Measurements from ENCODE around the gene C17orf50. TPM values are rescaled to one million over a fixed set of nuclear protein-coding genes. Genes with fewer than 3 reads are reported as not detected.

The C17orf50 gene
- total and polyA plus RNA-seq, 3 experiments from 2014 or later: not detected

DNA sequence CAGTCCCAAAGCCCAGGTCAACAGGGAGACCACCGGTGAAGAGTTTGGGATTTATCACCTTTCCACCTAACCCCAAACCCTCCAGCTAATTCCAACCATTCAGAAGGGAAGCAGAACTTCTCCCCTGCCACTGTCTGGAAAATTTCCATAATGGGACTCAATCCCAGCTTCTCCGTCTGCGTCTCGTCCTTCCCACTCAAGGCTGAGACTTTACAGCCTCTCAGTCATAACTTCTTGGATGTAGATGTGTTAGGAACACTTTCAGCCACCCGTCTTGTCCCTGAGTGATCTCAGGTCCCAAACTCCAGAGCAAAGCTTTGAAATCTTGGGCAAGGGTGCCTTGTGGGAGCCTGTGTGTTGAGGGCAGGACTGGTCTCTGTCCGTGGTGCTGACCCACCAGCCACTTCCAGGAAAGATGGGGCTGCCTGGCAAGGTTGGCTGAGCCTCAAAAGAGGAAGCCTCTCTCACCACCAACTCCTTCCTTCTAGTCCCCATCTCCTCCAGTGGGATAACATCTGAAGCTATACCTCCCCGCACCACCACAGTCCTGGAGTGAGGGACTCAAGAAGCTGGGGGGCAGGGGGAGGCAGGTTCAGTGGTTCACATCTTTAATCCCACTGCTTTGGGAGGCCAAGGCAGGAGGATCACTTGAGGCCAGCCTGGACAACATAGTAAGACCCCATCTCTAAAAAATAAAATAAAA lies 16.9 kb upstream of the C17orf50 start:
- H3K36me3 ChIP-seq (ENCODE audit: insufficient read depth, low read length): no peaks in the 10 kb centered on the region
- H3K27me3 Mint-ChIP-seq: peaks cover 32 to 43% of the 10 kb centered on the region in 2 donors
- H3K4me1 Mint-ChIP-seq: peaks cover 0 to 17% (median 8%) of the 10 kb centered on the region in 3 donors
- no peak for DNase-seq
- peak overlapping the region in 1 of 8 donors; percentile 24 for H3K27ac Mint-ChIP-seq
- no peaks in the 10 kb centered on the region for H3K9me3 ChIP-seq (ENCODE audit: low read length)
- peaks cover 26% of the 10 kb centered on the region for H3K27me3 ChIP-seq (ENCODE audit: insufficient read depth, low read length, poor library complexity, severe bottlenecking)
- POLR2A ChIA-PET: interaction anchor here (0.5 kb wide), 1 partner anchor 47 kb away, joined by 4 read pairs; no protein-coding TSS in a partner anchor
- H3K36me3 Mint-ChIP-seq: no peaks in the 10 kb centered on the region
- H3K4me3 Mint-ChIP-seq: peak overlapping the region in 1 of 7 donors; percentile 28
- no peak overlapping the region for H3K4me3 ChIP-seq (ENCODE audit: low read length)
- H3K9me3 Mint-ChIP-seq: no peaks in the 10 kb centered on the region
- H3K27ac ChIP-seq (ENCODE audit: low read depth, low read length): no peak overlapping the region
- H3K4me1 ChIP-seq (ENCODE audit: insufficient read depth, low read length): peaks cover 6% of the 10 kb centered on the region
- CTCF ChIA-PET: interaction anchor here (1.3 kb wide), 1 partner anchor 20 kb away, joined by 4 read pairs; no protein-coding TSS in a partner anchor

DNA sequence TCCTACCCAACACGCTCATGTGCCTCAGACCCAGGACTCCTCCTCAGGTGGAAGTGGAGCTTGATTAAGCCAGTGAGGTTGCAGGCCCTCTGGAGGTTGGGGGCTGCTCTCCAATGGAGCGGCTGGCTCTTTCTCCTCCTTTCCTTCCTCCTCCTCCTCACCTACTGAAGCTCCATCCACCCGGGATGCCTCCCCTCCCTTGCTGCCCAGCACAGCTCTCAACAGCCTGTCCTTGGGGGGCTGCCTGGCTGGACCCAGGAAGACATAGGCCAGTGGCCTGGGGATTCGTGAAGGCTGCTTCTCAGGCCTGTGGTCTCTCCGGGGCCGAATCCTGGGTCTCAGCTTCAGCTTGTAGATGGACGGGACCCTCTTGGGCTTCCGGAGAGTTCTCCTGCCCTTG lies 15.9 kb upstream of the C17orf50 start:
- CTCF ChIA-PET: interaction anchor here (1.6 kb wide), 1 partner anchor 20 kb away, joined by 4 read pairs; no protein-coding TSS in a partner anchor
- POLR2A ChIA-PET: no interaction called here
- no peak for DNase-seq

DNA sequence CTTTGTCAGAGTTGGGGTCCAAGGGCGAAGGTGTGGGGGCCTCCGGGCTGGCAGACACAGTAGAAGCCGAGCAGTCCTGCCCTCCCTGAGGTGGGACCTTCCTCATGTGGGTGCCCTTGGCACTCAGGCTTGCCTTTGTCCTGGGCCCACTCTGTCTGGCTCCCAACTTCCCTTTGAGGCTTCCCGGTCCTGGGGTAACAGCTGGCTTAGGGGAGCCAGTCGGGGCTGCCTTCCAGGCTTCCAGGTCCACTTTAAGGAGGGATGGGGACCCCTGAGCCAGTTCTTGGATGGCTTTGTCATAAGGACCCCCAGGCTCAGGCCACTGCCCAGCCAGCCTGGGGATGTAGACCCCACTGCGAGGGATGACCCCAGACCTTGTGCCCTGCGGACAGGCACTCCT lies 15.4 kb upstream of the C17orf50 start:
- Mint-ChIP-seq H3K27ac (no peak overlapping the region), H3K9me3 (no peaks in the 10 kb centered on the region), H3K36me3 (no peaks in the 10 kb centered on the region), H3K4me3 (no peak overlapping the region), H3K4me1 (peaks cover 4 to 25% (median 7%) of the 10 kb centered on the region in 3 donors), H3K27me3 (peaks cover 41 to 53% of the 10 kb centered on the region in 2 donors)
- H3K9me3 ChIP-seq (ENCODE audit: low read length): no peaks in the 10 kb centered on the region
- ChIA-PET CTCF (interaction anchor here (1.6 kb wide), 1 partner anchor 19 kb away, joined by 4 read pairs; no protein-coding TSS in a partner anchor), POLR2A (no interaction called here)
- H3K4me3 ChIP-seq (ENCODE audit: low read length): no peak overlapping the region
- DNase-seq: no peak
- peaks cover 39% of the 10 kb centered on the region for H3K27me3 ChIP-seq (ENCODE audit: insufficient read depth, low read length, poor library complexity, severe bottlenecking)
- no peaks in the 10 kb centered on the region for H3K36me3 ChIP-seq (ENCODE audit: insufficient read depth, low read length)
- H3K4me1 ChIP-seq (ENCODE audit: insufficient read depth, low read length): peaks cover 6% of the 10 kb centered on the region
- H3K27ac ChIP-seq (ENCODE audit: low read depth, low read length): no peak overlapping the region

More for the DNA sequence above, 15.9 kb upstream of the C17orf50 start:
- H3K27me3 ChIP-seq (ENCODE audit: insufficient read depth, low read length, poor library complexity, severe bottlenecking): peaks cover 37% of the 10 kb centered on the region
- Mint-ChIP-seq H3K27me3 (peaks cover 39 to 50% of the 10 kb centered on the region in 2 donors), H3K4me1 (peaks cover 0 to 22% (median 6%) of the 10 kb centered on the region in 3 donors), H3K36me3 (no peaks in the 10 kb centered on the region), H3K9me3 (no peaks in the 10 kb centered on the region), H3K4me3 (no peak overlapping the region), H3K27ac (no peak overlapping the region)
- H3K4me3 ChIP-seq (ENCODE audit: low read length): no peak overlapping the region
- H3K4me1 ChIP-seq (ENCODE audit: insufficient read depth, low read length): peaks cover 6% of the 10 kb centered on the region
- no peaks in the 10 kb centered on the region for H3K9me3 ChIP-seq (ENCODE audit: low read length)
- no peak overlapping the region for H3K27ac ChIP-seq (ENCODE audit: low read depth, low read length)
- no peaks in the 10 kb centered on the region for H3K36me3 ChIP-seq (ENCODE audit: insufficient read depth, low read length)

DNA sequence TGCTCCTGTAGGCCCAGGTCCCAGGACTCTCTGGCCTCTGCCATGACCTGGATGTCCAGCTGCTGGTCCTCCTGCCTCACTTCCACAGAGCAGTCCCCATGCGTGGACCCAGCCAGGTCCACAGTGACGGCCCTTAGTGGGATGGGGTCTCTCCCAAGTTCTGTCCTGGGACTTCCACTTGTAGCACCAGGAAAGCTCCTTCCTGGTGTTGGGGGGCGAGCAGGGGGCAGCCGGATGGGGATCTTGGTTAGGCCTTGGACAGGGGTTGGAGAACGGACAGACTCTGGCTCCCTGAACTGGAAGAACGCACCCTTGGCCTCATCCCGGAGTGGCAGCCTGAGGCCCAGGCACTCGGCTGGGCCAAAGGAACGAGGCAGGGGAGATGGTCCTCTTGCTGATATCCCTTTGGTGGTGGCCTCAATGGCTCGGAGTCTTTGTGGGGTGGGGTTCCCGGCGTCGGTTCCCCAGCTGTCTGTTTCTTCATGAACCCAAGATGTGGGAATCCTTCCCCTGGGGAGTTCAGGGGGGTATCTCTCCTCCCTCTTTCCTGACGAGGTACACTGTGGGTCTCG lies 14.9 kb upstream of the C17orf50 start:
- H3K27me3 ChIP-seq (ENCODE audit: insufficient read depth, low read length, poor library complexity, severe bottlenecking): peaks cover 44% of the 10 kb centered on the region
- H3K9me3 ChIP-seq (ENCODE audit: low read length): no peaks in the 10 kb centered on the region
- Mint-ChIP-seq H3K36me3 (no peaks in the 10 kb centered on the region), H3K9me3 (no peaks in the 10 kb centered on the region), H3K27me3 (peaks cover 44 to 57% of the 10 kb centered on the region in 2 donors), H3K4me3 (no peak overlapping the region), H3K27ac (no peak overlapping the region), H3K4me1 (peaks cover 5 to 27% (median 10%) of the 10 kb centered on the region in 3 donors)
- H3K4me1 ChIP-seq (ENCODE audit: insufficient read depth, low read length): peaks cover 6% of the 10 kb centered on the region
- H3K36me3 ChIP-seq (ENCODE audit: insufficient read depth, low read length): no peaks in the 10 kb centered on the region
- POLR2A ChIA-PET: no interaction called here
- H3K4me3 ChIP-seq (ENCODE audit: low read length): no peak overlapping the region
- DNase-seq: no peak
- no peak overlapping the region for H3K27ac ChIP-seq (ENCODE audit: low read depth, low read length)
- CTCF ChIA-PET: interaction anchor here (1.6 kb wide), 1 partner anchor 19 kb away, joined by 4 read pairs; no protein-coding TSS in a partner anchor

DNA sequence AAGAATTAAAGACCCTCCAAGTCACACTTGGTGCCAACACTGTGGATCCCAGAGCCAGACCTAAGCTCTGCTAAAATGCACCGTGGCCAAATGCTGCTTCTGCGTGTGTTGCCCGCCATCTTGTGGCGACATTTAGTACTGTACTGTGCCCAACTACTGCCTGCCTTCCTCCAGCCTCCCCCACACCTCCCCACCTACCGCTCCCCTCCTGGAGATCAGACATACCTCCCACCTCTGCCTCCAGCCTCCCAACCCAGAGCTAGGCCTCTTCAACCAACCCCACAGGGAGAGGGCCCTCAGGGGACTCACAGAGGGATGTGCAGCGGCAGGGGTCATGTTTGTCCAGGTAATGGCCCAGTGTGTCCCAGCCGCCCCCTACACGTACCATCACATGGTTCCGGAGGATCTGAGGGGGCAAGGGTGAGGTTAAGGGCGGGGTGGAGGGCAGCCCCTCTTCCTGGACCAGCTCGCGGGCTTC lies 13.1 kb upstream of the C17orf50 start:
- Histone ChIP-seq H3K4me3 (ENCODE audit: low read length) (no peak overlapping the region), H3K27me3 (ENCODE audit: insufficient read depth, low read length, poor library complexity, severe bottlenecking) (peaks cover 40% of the 10 kb centered on the region), H3K9me3 (ENCODE audit: low read length) (no peaks in the 10 kb centered on the region), H3K36me3 (ENCODE audit: insufficient read depth, low read length) (no peaks in the 10 kb centered on the region), H3K4me1 (ENCODE audit: insufficient read depth, low read length) (peaks cover 6% of the 10 kb centered on the region), H3K27ac (ENCODE audit: low read depth, low read length) (no peak overlapping the region)
- Mint-ChIP-seq H3K4me1 (peaks cover 4 to 18% (median 5%) of the 10 kb centered on the region in 3 donors), H3K9me3 (no peaks in the 10 kb centered on the region), H3K36me3 (no peaks in the 10 kb centered on the region), H3K27ac (peak overlapping the region in 1 of 8 donors; percentile 77), H3K27me3 (peaks cover 49 to 58% of the 10 kb centered on the region in 2 donors), H3K4me3 (no peak overlapping the region)
- POLR2A ChIA-PET: interaction anchor here (1.2 kb wide), 1 partner anchor 61 kb away, joined by 4 read pairs; the partner anchor contains the start of gene TAF15
- peak; percentile 64 to 83 (median 71) for DNase-seq
- CTCF ChIA-PET: interaction anchor here (0.6 to 5.6 kb wide), 43 partner anchors 9 to 1205 kb away, joined by 3 to 42 read pairs (median 4); partner anchors contain the start of genes NLE1, RAD51D, RASL10B and SLFN12L

DNA sequence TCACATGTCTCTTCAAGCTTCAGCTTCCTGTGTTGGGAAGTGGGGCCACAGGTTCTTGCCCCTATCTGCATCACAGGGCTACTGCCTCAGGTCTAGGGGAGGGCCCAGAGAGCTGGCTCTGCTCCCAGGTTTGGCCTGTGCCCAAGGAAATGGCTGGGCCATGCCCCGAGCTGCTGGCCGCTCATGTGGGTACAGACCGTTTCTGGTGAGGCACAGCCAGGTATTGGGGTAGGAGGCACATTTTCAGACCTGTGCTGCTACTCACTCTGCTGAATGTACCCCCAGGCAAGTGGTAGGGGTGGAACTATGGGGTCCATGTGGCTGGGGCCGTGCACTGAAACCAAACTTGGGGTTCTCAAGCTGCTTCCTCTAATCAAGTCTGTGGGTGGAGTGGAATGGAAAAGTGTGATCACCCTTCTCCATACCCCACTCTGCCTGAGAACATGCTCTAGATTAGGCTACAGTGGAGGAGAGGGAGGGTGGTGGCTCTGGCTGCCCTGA lies 12.3 kb upstream of the C17orf50 start:
- POLR2A ChIA-PET: no interaction called here
- no peak overlapping the region for H3K4me3 Mint-ChIP-seq
- H3K4me3 ChIP-seq (ENCODE audit: low read length): no peak overlapping the region
- H3K4me1 Mint-ChIP-seq: peaks cover 4 to 18% (median 5%) of the 10 kb centered on the region in 3 donors
- peaks cover 35% of the 10 kb centered on the region for H3K27me3 ChIP-seq (ENCODE audit: insufficient read depth, low read length, poor library complexity, severe bottlenecking)
- no peak for DNase-seq
- H3K27ac Mint-ChIP-seq: no peak overlapping the region
- H3K9me3 ChIP-seq (ENCODE audit: low read length): no peaks in the 10 kb centered on the region
- H3K27ac ChIP-seq (ENCODE audit: low read depth, low read length): no peak overlapping the region
- CTCF ChIA-PET: interaction anchor here (1.0 to 5.6 kb wide), 12 partner anchors 9 to 1206 kb away, joined by 3 to 42 read pairs (median 6); partner anchors contain the start of gene RASL10B
- H3K4me1 ChIP-seq (ENCODE audit: insufficient read depth, low read length): peaks cover 6% of the 10 kb centered on the region
- H3K9me3 Mint-ChIP-seq: no peaks in the 10 kb centered on the region
- no peaks in the 10 kb centered on the region for H3K36me3 Mint-ChIP-seq
- H3K27me3 Mint-ChIP-seq: peaks cover 47 to 63% of the 10 kb centered on the region in 2 donors
- no peaks in the 10 kb centered on the region for H3K36me3 ChIP-seq (ENCODE audit: insufficient read depth, low read length)

DNA sequence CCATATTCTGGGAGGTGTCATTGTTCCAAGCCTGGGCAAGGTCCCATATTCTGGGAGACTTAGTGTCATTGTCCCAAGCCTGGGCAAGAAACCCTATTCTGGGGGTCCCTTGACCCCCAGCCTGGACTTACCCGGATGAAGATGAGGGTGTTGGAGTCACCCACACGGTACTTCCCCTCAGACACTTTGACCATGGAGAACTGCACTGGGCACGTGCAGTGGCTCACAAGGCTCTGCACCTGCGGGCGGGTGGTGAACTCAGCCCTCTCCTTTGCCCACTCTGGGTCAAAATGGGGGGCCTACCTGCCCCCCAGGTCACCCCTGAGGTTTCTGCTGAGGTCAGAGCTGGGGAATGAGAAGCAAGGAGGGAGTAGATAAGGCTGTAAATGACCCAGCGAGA lies 11.7 kb upstream of the C17orf50 start:
- Histone ChIP-seq H3K27ac (ENCODE audit: low read depth, low read length) (no peak overlapping the region), H3K4me1 (ENCODE audit: insufficient read depth, low read length) (peaks cover 6% of the 10 kb centered on the region), H3K4me3 (ENCODE audit: low read length) (no peak overlapping the region), H3K27me3 (ENCODE audit: insufficient read depth, low read length, poor library complexity, severe bottlenecking) (peaks cover 35% of the 10 kb centered on the region), H3K36me3 (ENCODE audit: insufficient read depth, low read length) (no peaks in the 10 kb centered on the region), H3K9me3 (ENCODE audit: low read length) (no peaks in the 10 kb centered on the region)
- DNase-seq: no peak
- peaks cover 45 to 62% of the 10 kb centered on the region in 2 donors for H3K27me3 Mint-ChIP-seq
- ChIA-PET CTCF (interaction anchor here (1.5 to 5.6 kb wide), 5 partner anchors 9 to 1207 kb away, joined by 3 to 42 read pairs (median 6); no protein-coding TSS in a partner anchor), POLR2A (no interaction called here)
- no peaks in the 10 kb centered on the region for H3K9me3 Mint-ChIP-seq
- no peak overlapping the region for H3K4me3 Mint-ChIP-seq
- peaks cover 4 to 18% (median 5%) of the 10 kb centered on the region in 3 donors for H3K4me1 Mint-ChIP-seq
- peak overlapping the region in 1 of 8 donors; percentile 40 for H3K27ac Mint-ChIP-seq
- no peaks in the 10 kb centered on the region for H3K36me3 Mint-ChIP-seq

Measured in CD8-positive, alpha-beta memory T cell (primary cell).